Umbilical cord (tissue), 2 donors: Measurements from ENCODE around the gene NSG2. TPM values are rescaled to one million over a fixed set of nuclear protein-coding genes. Genes with fewer than 3 reads are reported as not detected.

Source experiments
- DNase-seq: peaks from one replicate; pipeline ENCODE4 v3.0.0-alpha.2; 2015; ENCODE audit warnings: low spot score
- total RNA-seq: library from RNA; depleted of rRNA; stranded (reverse); fragments of >200 nt; gene quantifications from one replicate; pipeline ENCODE4 v1.2.3, GENCODE V29; 2014; ENCODE audit warnings: low replicate concordance; ENCODE audit not compliant: insufficient read depth

The NSG2 gene
- total RNA-seq, 1 donor from 2014 or later = not detected

DNA sequence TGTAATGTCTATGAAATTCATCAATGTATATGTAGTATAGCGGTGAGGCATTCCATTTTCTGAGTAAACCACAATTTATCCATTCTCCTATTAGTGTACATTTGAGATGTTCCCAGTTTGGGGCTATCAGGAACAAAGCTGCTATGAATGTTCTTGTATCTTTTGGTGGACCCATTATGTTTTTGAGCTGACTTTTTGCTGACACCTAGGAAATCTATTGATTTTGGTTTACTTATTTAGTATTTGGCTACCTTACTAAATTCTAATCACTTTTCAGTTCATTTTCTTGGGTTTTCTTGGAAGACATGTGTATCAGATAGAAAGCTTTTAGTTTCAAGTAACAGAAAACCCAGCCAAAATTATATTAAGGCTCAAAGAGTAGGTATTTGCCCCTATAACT, 13.7 kb downstream of the NSG2 start:
- DNase-seq = no peak

DNA sequence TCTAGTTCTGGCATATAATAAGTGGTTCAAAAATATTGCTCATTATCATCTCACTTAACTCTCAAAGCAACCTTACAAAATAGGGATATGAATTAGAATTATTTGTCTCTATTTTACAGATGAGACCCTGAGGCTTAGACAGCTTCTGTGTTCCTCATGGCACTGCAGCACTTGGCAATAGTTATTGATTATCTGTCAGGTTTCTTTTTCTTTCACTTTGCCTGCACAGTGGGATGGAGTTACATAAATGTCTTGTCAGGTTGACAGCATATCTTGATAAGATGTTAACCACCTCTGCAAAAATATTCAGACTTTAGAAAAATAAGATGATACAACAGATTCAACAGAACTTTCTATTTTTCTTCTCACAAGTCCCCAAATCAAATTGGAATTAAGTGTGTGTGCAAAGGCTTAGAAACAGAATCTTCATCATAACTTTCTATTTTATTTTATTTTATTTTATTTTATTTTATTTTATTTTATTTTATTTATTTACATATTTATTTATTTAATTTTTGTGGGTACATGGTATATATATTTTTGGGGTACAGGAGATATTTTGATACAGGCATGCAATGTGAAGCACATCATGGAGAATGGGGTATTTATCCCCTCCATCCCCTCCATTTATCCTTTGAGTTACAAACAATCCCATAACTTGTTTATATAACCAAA, 17.7 kb downstream of the NSG2 start:
- DNase-seq = no peak

DNA sequence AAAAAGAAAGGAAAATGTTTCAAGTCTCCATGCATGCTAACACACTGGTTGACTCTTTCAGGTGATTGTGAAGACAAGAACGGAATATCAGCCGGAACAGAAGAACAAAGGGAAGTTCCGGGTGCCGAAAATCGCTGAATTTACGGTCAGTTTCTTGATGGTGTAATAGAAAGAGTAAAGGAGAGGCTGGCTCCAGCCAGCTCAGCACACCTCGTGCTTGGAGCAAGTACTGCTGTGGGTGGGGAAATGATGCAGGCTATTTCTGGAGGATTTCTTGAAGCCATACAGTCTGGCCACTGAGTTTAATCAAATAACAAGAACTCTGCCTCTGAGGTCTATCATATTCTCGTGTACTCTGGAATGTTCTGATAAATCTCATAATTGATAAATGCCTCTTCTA, 18.7 kb downstream of the NSG2 start:
- DNase-seq = no peak

GRCh38 chr5:174065528-174066197, 20.2 kb downstream of the NSG2 start:
- no peak for DNase-seq

DNA sequence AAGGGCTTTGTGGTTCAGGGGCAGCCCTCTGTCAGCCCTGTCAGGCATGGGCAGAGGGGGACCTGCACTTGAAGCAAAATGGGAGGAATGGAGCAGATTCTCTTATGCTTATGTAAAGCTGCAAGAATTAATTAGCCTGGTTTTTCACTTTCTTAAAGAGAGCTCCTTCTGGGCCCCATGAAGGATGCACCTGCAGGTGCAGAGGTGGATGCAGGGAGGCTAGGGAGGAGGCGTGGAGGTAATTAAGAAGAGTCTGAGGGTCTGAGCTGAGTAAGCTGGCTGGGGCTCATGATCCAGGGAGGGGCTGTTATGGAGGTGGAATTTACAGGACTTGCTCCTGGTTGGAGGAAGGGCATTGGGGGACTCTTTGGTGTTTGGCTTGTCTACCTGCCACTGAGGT, 22.0 kb downstream of the NSG2 start:
- no peak for DNase-seq

DNA sequence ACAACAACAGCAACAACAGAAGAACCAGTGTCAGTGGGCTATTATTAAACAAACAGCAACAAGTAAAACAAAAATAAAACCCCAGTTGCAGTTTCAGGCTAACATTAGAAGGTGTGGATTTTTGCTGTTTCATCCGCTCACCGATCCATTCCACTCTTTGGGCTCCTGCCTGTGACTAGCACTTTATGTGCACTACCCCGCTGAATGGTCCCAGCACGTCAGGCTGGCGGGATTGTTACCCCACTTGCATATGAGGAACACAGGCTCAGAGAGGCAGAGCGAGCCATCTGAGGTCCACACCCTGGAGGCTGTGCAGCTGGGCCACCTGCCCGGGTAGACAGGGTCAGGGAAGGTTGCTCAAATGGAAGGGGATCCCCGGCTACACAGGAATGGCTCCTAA, 26.0 kb downstream of the NSG2 start:
- DNase-seq = no peak

- DNase-seq = peak; percentile 73
These were observed 27.7 kb downstream of the NSG2 start for GRCh38 chr5:174073122-174073660.

- DNase-seq = no peak
These were observed 28.9 kb downstream of the NSG2 start for GRCh38 chr5:174074369-174074768.

DNA sequence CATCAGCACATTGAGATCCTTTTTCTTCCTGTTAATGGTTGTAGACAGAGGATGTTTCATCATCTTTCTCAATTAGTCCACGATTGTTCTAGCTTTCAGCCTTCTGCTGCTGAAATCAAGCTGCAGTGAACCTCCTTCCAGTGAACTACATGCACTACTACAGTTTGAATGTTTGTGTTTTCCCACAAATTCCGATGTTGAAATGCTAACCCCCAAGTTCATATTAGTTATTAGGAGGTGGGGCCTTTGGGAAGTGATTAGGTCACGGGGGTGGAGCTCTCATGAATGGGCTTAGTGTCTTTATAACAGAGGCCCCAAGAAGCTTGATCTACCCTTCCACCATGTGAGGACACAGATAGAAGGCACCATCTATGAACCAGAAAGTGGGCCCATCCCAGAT, 32.9 kb downstream of the NSG2 start:
- no peak for DNase-seq

- peak; percentile 43 for DNase-seq
These were observed 36.8 kb downstream of the NSG2 start for GRCh38 chr5:174082286-174082685.

GRCh38 chr5:174083056-174083827, 37.7 kb downstream of the NSG2 start:
- no peak for DNase-seq

DNA sequence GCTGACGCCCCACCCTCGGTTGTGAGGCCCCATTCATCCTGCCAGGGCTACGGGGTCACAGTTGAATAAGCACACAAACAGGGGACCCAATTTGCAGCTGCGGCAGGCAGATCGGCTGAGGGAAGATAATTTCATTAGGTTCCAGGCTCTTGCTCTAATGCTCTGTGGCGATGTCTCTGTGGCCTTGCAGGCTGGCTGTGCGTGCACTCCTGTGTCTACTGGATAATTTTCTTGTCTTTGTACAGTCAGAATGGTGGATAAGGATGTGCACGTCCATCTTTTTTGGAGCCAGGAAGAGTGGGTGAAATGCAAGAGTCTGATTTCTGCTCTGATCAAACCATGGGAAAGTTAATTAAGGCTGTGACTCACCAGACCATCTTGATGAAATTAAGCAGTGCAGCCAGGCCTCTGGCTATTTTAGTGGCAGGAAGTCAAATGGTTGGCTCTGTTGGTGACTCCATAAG, 39.2 kb downstream of the NSG2 start:
- no peak for DNase-seq

DNA sequence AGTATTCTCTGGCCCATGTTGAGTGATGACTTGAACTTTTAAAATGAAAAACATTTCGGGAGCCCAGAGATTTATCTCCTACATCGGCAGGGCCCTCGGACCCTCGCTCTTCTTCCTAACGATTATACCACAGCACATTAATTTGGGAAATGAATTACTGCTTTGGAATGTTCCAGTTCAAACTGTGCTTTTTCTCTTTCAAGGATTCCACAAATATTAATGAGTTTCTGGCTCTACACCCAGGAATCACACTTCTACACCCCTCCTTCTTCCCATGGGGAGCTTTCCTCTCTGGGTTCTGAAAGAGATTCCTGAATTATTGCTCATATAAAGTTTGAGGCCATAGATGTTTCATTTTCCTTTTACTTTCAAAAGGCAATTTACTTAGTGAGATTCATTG, 41.2 kb downstream of the NSG2 start:
- DNase-seq = no peak

DNA sequence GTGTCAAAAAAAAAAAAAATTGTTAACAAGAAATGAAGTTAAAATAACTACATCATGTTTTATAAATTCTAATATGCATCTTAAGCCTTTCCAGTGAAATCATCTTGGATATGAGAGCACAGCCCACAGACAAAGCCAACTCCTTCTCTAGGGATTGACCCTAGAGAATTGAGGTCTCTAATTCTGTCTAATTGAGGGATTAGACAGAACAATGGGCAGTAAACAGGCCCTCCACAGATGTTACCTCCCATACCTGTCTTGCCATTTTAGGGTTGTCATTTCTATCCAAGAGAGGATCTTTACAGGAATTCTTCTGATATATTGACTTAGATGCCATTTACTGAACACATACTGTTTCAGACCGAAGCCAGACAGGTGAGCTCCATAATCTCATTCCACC, 42.3 kb downstream of the NSG2 start:
- DNase-seq = no peak

GRCh38 chr5:174090129-174090528, 44.6 kb downstream of the NSG2 start:
- no peak for DNase-seq

DNA sequence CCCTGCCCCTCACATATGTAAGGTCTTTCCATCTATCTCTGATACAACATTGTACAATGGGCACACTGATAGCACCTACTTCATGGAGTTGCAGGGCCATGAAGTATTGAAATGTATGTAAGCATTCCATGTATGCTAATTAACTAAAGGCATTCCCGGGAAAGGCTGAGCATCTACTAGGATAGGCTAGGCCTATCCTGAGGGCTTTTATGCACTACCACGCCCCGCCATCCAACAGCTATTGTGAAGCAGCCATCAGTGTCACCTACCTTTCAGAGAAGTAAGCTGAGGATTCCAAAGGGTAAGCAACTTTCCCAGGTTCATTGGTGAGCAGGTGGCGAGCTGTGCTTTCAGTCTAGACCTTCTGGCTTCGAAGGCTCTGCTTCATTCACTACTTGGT, 47.6 kb downstream of the NSG2 start:
- DNase-seq = no peak

GRCh38 chr5:174094857-174095606, 49.5 kb downstream of the NSG2 start:
- DNase-seq = no peak

- DNase-seq = no peak
These were observed 51.1 kb downstream of the NSG2 start for GRCh38 chr5:174096619-174097018.

DNA sequence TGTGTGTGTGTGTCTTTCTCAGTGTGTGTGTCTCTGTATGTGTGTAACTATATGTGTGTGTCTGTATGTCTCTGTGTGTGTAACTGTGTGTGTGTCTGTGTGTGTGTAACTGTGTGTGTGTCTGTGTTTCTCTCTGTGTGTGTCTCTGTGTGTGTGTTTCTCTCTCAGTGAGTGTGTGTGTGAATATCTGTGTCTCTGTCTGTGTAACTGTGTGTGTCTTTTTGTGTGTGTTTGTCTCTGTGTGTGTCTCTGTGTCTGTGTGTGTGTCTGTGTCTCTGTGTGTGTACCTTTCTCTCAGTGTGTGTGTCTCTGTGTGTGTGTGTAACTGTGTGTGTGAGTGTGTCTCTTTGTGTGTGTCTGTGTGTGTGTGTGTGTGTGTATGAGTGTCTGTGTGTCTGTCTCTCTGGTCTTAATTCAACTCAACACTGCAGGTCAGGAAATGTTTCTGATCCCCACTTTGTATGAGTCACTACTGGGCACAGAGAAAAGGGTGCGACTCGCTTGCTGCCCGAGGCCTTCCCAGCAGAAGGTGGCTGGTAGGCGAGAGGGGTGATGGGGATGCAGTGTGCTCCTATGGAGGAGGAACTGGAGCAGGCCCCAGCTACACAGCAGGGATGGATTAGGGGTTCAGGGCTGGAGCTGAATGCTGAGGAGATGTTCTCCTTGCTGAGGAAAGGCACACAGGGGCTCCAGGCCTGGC, 52.1 kb downstream of the NSG2 start:
- peak; percentile 37 for DNase-seq

DNA sequence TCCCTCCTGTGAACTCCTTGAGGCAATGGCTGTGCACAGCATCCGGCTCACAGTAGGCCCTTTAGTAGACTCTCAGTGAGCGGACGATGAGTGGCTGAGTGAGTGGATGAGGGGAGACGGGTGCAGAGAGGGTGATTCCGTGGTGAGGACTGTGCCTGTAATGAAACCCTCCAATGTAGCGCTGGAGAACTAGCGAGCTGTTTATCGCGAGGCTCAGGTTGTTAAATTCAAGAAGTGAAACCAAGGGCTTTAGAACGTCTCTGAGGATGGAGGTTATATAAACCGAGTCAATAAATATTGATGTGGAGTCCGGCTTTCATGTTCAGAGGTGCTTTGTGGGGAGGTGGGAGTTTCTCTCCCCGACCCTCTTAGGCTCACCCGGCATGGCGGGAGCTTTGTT, 53.2 kb downstream of the NSG2 start:
- DNase-seq = no peak

DNA sequence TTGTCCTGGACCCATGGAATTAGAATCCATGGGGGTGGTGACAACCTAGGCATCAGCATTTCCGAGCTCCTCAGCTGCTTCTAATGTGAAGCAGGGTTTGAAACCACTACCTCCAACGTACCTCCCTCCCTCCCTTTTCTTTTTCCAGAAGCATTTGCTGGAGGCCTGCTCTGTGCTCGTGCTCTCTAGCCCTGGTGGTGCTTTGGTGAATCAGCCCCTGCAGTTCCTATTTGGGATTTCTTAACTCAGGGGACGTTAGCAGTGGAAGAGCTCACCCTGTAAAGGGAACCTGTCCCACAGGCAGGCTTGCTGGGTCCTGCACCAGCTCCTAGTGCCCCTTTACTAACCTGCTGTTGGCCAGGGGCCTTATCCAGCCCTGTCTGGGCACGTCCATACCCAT, 55.0 kb downstream of the NSG2 start:
- DNase-seq = no peak
